Measurements from ENCODE around the gene A1BG.

DNA sequence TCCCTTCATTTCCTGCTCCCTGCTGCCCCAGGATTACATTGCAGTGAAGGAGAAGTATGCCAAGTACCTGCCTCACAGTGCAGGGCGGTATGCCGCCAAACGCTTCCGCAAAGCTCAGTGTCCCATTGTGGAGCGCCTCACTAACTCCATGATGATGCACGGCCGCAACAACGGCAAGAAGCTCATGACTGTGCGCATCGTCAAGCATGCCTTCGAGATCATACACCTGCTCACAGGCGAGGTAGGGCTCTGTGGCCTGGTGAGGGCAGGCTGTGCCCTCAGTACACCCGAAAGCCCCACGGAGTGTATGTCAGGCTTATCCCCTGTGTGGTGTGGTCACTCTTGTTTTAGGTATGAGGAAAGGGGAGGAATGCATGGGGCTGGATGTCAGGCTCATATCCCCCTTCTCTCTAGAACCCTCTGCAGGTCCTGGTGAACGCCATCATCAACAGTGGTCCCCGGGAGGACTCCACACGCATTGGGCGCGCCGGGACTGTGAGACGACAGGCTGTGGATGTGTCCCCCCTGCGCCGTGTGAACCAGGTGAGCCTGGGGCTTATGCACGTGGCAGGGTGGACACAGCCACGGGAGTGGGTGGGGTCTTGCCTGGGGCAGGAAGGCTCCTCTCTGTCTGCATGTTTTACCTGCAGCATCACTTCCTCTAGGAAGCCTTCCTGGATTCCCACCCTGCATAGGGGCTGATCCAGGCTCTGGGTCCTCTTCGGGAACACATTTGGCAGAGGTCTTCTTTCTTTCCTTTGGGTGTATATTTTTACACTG lies 39.8 kb upstream of the A1BG start:
- TF ChIP-seq FOXM1 (IDR thresholded peaks at IDR 0.05; ENCODE audit: borderline replicate concordance) (no peak), HDGF (IDR thresholded peaks at IDR 0.05; ENCODE audit: borderline replicate concordance) (no peak), ELF4 (IDR thresholded peaks at IDR 0.05) (no peak), FOXK2 (IDR thresholded peaks at IDR 0.05) (no peak), NFRKB (IDR thresholded peaks at IDR 0.05) (no peak), LEF1 (IDR thresholded peaks at IDR 0.05; ENCODE audit: borderline replicate concordance) (no peak), BHLHE40 (IDR thresholded peaks at IDR 0.05; ENCODE audit: borderline replicate concordance) (no peak), SP1 (IDR thresholded peaks at IDR 0.05) (no peak)
